Measurements from ENCODE around the gene TNFSF11.

Gene TNFSF11, protein sequence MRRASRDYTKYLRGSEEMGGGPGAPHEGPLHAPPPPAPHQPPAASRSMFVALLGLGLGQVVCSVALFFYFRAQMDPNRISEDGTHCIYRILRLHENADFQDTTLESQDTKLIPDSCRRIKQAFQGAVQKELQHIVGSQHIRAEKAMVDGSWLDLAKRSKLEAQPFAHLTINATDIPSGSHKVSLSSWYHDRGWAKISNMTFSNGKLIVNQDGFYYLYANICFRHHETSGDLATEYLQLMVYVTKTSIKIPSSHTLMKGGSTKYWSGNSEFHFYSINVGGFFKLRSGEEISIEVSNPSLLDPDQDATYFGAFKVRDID

DNA sequence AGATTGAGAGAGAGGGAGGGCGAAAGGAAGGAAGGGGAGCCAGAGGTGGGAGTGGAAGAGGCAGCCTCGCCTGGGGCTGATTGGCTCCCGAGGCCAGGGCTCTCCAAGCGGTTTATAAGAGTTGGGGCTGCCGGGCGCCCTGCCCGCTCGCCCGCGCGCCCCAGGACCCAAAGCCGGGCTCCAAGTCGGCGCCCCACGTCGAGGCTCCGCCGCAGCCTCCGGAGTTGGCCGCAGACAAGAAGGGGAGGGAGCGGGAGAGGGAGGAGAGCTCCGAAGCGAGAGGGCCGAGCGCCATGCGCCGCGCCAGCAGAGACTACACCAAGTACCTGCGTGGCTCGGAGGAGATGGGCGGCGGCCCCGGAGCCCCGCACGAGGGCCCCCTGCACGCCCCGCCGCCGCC is at the start of gene TNFSF11:
Gene TNFSF11, plus strand, starts transcription at position 142 of the 400 bp plus-strand sequence. Its CDS starts 152 bp downstream, at position 294.
- no peak for DNase-seq
- in situ Hi-C loops (cut with HindIII; ENCODE audit: low pct_ligation_motif_present, low pct_unique_long_range_greater_than_20kb, low sequenced_read_pairs), result no loop called here

DNA sequence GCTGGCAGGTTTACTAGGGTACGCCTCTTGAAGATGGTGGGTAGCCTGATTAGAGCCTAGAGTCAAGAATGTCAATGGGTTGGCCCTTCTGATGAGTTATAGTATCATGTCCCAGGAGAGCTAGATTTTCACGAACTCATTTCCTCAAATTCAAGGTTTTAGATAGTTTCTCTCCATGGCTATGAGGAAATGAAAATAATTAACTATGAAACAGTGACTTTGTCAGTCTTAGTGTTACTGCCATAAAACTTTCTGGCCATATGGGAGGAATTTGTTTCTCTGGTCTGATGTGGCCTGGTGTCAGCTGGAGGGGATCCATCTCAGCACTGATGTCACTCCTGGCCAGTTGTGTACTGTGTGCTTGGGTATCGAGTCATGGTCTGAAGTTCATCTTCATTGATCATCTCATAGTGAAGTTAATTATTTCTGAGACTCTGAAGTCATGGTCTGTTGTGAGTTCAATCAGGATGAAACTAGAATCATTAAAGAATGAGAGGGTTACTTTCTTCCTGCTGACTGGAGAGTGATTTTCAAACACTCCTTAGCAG is 49.4 kb upstream of the TNFSF11 start:
- peak; percentile 49 for DNase-seq
- in situ Hi-C loops (cut with HindIII; ENCODE audit: low pct_ligation_motif_present, low pct_unique_long_range_greater_than_20kb, low sequenced_read_pairs), result no loop called here

DNA sequence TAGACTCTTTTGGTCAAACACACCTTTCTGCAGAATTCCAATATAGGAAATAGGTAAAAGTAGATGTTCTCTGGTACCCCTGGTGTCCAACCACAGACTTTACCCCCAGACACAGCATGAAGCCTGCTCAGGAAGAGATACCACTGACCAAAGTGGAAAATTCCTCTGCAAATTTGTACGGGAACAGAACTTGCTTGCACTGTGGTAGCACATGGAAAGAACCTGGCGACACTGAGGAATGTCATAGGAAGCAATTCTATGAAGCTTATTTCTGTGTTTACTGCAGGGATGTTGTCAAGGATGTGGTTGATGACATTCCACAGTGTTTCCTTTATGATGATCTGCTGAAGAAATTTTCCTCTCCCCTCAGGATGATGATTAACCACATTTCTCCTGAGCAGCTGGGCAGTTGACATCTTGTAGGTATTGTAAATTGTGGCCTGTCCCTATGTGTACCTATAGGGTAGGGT is 48.9 kb upstream of the TNFSF11 start:
- in situ Hi-C loops (cut with HindIII; ENCODE audit: low pct_ligation_motif_present, low pct_unique_long_range_greater_than_20kb, low sequenced_read_pairs), result no loop called here
- DNase-seq, result peak; percentile 65

DNA sequence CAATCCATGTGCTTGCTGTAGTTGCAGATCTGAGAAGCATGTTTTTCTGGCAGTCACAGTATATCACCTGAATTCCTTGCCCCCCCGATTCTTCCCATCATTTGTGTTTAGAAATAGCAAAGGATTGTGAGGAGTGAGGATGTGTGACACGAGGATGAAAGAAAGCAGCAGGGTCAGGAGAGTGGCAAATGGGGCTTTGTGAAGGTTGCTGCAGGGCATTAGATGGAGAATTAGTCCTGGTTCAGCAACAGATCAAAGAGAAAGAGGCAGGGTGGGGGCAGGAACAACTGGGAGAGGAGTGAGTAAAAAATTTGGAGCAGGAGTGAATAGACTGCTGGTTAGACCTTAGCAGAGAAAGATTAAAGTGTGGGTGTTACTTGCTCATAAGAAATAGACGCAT is 47.7 kb upstream of the TNFSF11 start:
- DNase-seq, result no peak
- in situ Hi-C loops (cut with HindIII; ENCODE audit: low pct_ligation_motif_present, low pct_unique_long_range_greater_than_20kb, low sequenced_read_pairs), result no loop called here

DNA sequence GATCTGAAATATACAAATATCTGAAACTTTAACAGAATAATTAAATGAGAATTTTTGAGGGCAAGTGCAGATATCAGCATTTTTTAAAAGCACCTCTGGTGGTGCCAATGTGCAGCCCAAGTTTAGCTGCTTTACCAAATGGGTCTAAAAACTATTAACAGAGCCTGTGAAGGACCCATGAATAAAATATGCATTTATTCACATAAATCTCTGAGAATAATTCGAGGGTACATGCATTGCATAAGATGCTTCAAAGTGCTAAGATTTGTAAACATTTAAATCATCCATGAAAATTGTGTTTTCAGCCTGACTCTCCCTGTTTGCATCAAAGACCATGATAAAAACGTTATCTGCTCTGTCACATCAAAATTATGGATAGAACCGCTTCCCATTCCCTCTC is 47.1 kb upstream of the TNFSF11 start:
- in situ Hi-C loops (cut with HindIII; ENCODE audit: low pct_ligation_motif_present, low pct_unique_long_range_greater_than_20kb, low sequenced_read_pairs), result no loop called here
- no peak for DNase-seq

DNA sequence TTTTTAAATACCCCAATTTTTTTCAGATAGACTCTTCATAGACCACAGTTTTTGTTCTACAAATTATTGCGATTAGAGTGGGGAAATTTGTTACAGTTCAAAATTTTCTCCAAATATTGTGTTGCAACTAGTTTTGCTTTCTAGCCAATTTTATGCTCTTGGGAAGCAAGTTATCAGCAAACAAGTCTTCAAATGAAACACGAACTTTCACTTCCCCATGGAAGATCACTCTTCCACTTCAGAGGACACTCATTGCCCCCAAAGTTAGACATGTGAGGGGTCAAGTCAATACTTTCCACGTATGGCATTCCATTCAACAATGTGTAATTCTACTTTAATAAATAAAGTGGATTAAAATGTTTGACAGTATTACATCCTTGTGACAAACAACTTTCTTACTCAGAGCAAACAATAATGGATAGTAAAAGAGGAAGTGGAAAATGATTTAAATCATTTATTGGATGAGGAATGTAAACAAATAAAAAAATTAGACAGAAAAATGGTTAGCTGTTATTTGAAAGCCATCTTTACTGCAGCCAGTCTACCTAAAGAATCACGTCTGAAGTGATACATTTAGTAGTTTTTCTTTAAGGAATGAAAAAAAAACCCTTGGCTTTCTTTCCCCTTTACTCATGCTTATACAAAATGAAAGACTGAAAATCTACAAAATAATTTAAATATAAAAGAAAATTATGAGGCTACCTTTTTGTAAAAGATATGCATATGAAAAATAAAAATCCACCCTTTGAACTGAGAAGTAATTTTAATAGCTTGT is 41.2 kb upstream of the TNFSF11 start:
- in situ Hi-C loops (cut with HindIII; ENCODE audit: low pct_ligation_motif_present, low pct_unique_long_range_greater_than_20kb, low sequenced_read_pairs), result no loop called here
- no peak for DNase-seq

DNA sequence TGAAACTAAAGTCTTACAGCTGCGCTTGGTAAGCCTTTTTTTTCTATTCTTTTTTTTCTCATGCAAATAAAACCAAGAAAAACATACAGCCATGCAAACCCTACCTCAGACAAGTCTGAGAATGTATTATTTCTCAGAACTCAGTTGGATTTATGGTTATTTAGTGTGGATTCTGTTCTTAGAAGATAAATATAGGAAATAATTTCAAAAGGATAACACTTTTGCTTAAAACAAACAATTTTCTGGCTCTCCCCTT is 40.7 kb upstream of the TNFSF11 start:
- DNase-seq, result no peak
- in situ Hi-C loops (cut with HindIII; ENCODE audit: low pct_ligation_motif_present, low pct_unique_long_range_greater_than_20kb, low sequenced_read_pairs), result no loop called here

DNA sequence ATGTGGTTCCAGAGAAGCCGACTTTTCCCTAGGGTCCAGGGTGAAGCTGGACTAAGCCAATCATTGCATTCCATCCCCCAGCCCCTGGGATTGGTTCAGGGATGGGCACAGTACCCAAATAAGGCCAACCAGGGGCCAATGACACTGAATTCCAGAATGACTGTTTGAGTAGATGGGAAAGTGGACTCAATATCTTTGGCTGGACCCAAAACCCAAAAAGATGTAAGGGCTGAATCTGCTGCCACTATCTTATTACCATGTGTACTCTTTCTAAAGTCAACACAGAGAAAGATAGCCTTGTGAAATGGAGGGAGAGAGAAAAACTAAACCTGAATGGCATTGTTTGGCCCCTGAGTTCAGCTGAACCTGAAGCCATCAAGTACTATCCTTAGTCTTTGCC is 39.2 kb upstream of the TNFSF11 start:
- in situ Hi-C loops (cut with HindIII; ENCODE audit: low pct_ligation_motif_present, low pct_unique_long_range_greater_than_20kb, low sequenced_read_pairs), result no loop called here

DNA sequence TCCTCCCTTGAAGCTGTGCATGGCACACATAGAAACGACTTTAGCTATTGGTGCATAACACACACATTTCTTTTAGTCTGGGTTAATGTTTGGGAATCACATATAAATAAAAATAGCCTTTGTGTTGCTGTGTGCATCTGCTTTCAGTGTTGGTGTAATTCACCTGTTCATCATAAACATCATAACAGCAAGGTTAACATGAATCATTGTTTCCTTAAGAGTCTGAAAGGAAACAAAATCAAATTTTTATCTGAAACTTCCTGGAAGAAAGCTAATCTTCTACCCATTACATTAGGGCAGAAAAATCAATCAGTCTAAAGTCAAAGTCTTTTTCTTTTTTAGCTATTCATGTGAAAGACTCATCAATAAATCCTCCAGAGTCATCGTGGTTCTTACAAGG is 35.0 kb upstream of the TNFSF11 start:
- DNase-seq, result no peak
- in situ Hi-C loops (cut with HindIII; ENCODE audit: low pct_ligation_motif_present, low pct_unique_long_range_greater_than_20kb, low sequenced_read_pairs), result no loop called here

More for the DNA sequence above, 39.2 kb upstream of the TNFSF11 start:
- DNase-seq, result no peak

DNA sequence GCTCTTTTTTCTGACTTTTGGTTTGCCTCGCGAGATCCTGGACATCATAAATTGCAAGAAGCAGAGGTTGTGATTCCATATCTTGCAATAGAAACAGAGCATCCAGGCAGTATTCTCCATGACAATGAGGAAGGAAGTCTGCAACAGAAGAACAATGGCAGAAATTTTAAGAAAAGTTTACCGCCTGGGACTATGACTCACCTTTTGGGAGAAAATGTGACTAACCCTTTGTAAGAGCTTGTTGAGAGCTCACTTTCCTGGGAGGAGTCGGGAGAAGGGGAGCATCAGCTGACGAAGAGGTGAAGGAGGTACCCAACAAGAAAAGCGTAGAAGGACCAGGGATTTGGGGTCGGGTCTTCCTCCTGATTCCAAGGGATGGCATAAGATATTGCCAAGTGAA is 34.3 kb upstream of the TNFSF11 start:
- in situ Hi-C loops (cut with HindIII; ENCODE audit: low pct_ligation_motif_present, low pct_unique_long_range_greater_than_20kb, low sequenced_read_pairs), result no loop called here
- DNase-seq, result no peak

DNA sequence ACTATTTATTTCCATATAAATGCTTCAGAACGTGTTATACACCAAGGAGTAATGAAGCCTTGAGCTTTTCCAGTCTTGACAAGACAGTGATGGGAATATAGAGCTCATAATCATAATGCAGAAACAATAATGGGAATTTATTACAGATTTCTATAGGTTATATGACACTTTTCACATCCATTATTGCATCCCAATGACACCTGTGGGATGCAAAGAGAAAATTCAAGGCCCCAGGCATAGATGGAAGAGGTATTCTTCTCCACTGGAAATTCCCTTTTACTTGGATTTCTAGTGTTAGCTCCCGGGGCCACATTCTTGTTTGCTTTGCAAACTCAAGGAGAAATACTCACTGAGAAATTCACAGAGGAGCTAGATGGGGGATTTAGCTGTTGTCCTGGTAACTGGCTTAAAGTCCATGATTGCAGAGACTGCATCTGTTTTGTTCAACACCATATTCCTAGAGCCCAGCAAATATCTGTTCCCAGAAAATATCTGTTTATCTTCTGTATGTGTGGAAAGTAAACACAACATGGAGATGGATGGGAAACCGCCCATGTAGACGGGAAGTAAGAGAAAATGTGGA is 30.6 kb upstream of the TNFSF11 start:
- in situ Hi-C loops (cut with HindIII; ENCODE audit: low pct_ligation_motif_present, low pct_unique_long_range_greater_than_20kb, low sequenced_read_pairs), result no loop called here
- DNase-seq, result no peak

DNA sequence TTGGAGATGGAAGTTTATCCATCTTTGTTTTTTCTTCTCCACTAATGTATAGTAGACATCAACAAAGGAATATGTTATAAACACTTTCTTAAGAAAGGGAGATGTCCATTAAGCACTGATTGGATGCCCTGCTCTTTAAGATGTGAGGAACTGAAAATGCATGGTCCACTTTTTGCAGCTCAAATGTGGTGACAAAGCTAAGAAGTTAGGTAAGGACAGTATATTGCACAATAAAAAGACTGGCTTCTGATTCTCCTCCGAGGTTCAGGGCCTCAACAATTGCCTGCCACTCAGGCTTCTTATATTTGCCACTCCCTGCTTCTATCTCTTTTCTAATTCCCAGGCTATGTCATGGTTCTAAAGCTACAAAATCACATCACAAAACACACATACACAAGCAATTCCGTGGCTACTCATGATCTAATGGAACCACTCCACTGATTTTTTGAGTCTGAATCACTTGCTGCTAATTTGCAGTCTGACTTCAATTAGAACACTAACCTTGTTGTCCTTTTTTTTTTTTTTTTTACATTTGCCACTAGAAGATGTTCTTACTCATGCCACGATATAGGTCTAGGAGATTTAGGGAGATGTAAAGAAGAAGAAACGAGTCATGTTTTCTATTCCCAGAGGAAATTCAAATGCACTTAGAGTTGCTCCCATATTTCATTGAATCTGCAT is 29.6 kb upstream of the TNFSF11 start:
- in situ Hi-C loops (cut with HindIII; ENCODE audit: low pct_ligation_motif_present, low pct_unique_long_range_greater_than_20kb, low sequenced_read_pairs), result no loop called here
- DNase-seq, result no peak

DNA sequence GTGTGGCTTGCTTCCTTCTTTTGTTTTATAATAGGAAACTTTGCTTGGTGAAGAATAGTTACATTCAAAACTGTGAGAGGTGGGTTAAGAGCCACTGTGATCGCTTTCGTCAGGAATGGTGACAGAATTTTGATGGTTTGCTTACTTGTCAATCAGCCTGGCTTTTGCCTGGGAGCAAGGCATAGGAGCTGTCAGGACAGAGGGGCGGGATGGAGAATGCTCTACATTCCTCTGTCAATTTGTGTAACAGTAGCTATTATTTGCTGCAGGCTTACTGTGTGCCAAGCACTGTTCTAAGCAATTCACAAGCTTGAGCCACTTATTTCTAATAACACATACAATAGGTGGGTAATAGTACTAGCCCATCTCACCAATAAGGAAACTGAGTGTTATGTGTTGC is 28.1 kb upstream of the TNFSF11 start:
- in situ Hi-C loops (cut with HindIII; ENCODE audit: low pct_ligation_motif_present, low pct_unique_long_range_greater_than_20kb, low sequenced_read_pairs), result no loop called here
- no peak for DNase-seq

DNA sequence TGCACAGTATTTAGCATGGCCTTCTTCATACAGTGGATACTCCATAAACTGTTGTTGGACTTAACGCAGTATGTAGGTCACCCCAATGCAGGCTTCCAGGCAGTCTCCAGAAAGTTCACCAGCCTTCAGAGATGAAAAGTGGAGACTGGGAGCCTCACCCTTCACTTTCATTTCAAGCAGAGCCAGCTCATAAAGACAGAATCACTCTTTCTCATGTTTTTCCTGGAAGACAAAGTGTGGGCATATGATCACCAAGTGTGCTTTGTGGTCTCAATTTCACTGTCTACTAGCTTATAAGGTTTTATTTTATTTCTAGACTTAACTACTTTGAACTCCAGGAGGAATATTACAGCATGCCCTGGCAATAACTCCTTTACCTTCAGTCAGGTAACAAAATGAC is 26.3 kb upstream of the TNFSF11 start:
- DNase-seq, result no peak
- in situ Hi-C loops (cut with HindIII; ENCODE audit: low pct_ligation_motif_present, low pct_unique_long_range_greater_than_20kb, low sequenced_read_pairs), result no loop called here

DNA sequence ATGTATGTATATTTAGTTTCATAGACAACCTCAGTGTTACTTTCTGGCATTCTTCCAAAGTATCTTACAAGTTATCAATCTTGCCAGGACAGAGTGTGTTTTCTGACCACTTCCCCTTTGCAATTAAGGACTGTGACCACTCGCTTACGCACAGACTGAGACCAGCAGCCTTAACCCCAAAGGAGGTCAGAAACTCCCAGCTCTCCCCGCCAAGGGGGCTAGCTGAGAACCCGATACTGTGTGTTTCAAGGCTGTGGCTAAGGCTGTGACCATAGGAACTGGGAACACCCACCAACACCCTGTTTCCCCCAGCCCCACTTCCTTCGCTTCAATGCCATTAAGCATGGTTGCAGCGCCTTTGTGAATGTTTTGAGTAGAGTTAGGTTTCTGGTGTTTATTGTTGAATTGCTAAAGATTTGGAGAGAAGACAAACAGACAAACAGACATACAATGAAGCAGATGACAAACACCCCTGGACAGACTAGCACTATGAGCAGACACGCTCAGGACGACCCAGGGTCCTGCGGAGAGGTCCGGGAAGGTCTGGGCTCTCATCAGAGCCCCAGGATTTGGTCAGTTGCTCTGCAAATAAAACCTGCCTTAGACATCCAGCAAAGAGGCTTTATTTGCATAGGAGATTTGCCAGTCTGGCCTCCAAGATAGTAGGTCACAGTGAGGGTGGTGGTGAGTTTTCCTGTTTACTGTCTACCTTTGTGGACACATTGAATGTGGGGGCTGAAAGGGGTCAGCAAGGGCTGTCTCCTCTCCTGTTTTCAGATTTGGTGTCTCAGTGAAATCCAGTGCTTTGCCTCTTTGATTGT is 25.0 kb upstream of the TNFSF11 start:
- in situ Hi-C loops (cut with HindIII; ENCODE audit: low pct_ligation_motif_present, low pct_unique_long_range_greater_than_20kb, low sequenced_read_pairs), result no loop called here
- no peak for DNase-seq

DNA sequence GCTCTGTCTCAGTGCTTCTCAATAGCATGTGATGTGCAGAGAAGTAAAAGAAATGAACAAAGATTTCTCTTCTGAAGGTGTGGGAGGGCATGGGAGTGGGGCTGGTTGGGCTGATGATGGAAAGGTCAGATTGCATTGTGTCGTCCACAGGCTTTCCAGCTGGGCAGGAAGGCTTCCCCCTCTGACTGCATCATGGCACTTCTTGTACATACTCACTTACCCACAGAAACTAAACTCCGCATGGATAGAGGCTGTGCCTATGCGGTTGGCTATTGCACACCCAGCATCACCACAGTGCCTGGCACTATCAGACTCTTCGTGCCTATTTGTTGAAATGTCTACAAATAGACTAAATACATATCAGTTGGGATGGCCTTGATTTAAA is 24.4 kb upstream of the TNFSF11 start:
- in situ Hi-C loops (cut with HindIII; ENCODE audit: low pct_ligation_motif_present, low pct_unique_long_range_greater_than_20kb, low sequenced_read_pairs), result no loop called here
- no peak for DNase-seq

DNA sequence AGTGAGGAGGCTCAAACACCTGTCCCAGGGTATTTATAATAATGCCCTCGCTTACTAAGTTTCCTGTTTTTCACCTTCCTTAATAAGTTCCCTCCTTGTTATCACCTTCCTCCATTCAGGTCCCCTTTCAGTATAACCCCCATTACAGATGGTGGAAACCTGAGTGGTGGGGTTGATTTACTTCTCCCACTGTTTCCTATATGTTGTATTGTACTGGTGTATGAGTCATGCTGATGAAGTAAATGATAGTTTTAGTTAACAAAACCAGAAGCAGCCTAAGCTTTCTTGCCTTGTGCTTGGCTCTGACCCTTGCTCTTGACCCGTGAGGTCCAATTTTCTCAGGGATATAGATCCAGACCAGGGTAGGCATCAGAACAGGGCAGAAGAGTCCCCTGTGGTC is 22.3 kb upstream of the TNFSF11 start:
- DNase-seq, result no peak
- in situ Hi-C loops (cut with HindIII; ENCODE audit: low pct_ligation_motif_present, low pct_unique_long_range_greater_than_20kb, low sequenced_read_pairs), result no loop called here

Data from ACHN (cell line).